HEK293 (cell line): ENCODE data around the gene MPZL3.

Experiments used
- CTCF ChIA-PET: fragments of 350-600 bp; formaldehyde crosslinking; extraction: SDS; loops from one replicate; lab custom pipeline; 2021; ENCODE audit warnings: antibody characterized with exemption; lab: Yijun Ruan, JAX
- POLR2A ChIA-PET: fragments of 300-600 bp; formaldehyde crosslinking; extraction: SDS; loops from one replicate; lab custom pipeline; 2020; ENCODE audit warnings: antibody characterized with exemption, inconsistent platforms; lab: Yijun Ruan, JAX
- H3K27ac ChIP-seq: fragments of 200-500 bp; sonication (Bioruptor generic); 2 replicates; pipeline ENCODE4 v1.5.1; 2014; ENCODE audit warnings: low read depth, low read length, control low read depth, inconsistent platforms; ENCODE audit errors: extremely low read depth
- H3K36me3 ChIP-seq, 2 experiments: fragments of 200-500 bp in 1 of 2; sonication (Bioruptor generic) in 1 of 2; 1 replicate in 1 of 2; 2 replicates in 1 of 2; pipeline ENCODE4 v1.5.1; 2014 to 2017; ENCODE audit warnings: inconsistent platforms in 2 of 2, low read length in 2 of 2; ENCODE audit not compliant: control insufficient read depth in 2 of 2, insufficient read depth in 1 of 2
- H3K4me1 ChIP-seq: fragments of 200-500 bp; sonication (Bioruptor generic); 2 replicates; pipeline ENCODE4 v1.5.1; 2014; ENCODE audit warnings: mild to moderate bottlenecking, low read length, inconsistent platforms; ENCODE audit not compliant: control insufficient read depth, insufficient read depth
- H3K4me3 ChIP-seq: 2 replicates; pipeline ENCODE4 v1.5.1; 2011; ENCODE audit warnings: low read depth, mild to moderate bottlenecking, control low read depth, low read length, moderate library complexity
- H3K9me3 ChIP-seq: fragments of 200-500 bp; sonication (Bioruptor generic); 2 replicates; pipeline ENCODE4 v1.5.1; 2014; ENCODE audit warnings: low read depth, low read length, inconsistent platforms; ENCODE audit not compliant: control insufficient read depth, insufficient read depth
- BCL11A ChIP-seq: fragments of 450-650 bp; formaldehyde crosslinking; IDR thresholded peaks from 2 replicates; pipeline ENCODE4 v1.5.1; 2016; ENCODE audit warnings: low read depth, missing biosample characterization, missing genetic modification characterization
- HOXC10 ChIP-seq: sonication (generic); formaldehyde crosslinking; IDR thresholded peaks from 2 replicates; pipeline ENCODE4 v1.8.1; 2023; ENCODE audit warnings: mild to moderate bottlenecking, missing genetic modification reagents
- SCRT1 ChIP-seq: fragments of 450-650 bp; formaldehyde crosslinking; IDR thresholded peaks from 2 replicates; pipeline ENCODE4 v1.5.1; 2016; ENCODE audit warnings: missing biosample characterization, missing genetic modification characterization, borderline replicate concordance
- SETDB1 ChIP-seq: IDR thresholded peaks from one replicate; pipeline ENCODE4 v1.6.1; 2017; ENCODE audit warnings: mild to moderate bottlenecking, low read length, moderate library complexity, mixed read lengths; ENCODE audit not compliant: insufficient read length
- ZBTB7A ChIP-seq: fragments of 450-650 bp; formaldehyde crosslinking; IDR thresholded peaks from 2 replicates; pipeline ENCODE4 v1.5.1; 2016; ENCODE audit warnings: low read depth, missing biosample characterization, missing genetic modification characterization
- ZEB2 ChIP-seq: fragments of 450-650 bp; formaldehyde crosslinking; IDR thresholded peaks from 2 replicates; pipeline ENCODE4 v1.5.1; 2016; ENCODE audit warnings: missing biosample characterization, missing genetic modification characterization
- ZIC2 ChIP-seq: fragments of 450-650 bp; formaldehyde crosslinking; IDR thresholded peaks from 2 replicates; pipeline ENCODE4 v1.5.1; 2016; ENCODE audit warnings: missing biosample characterization, missing genetic modification characterization
- ZNF114 ChIP-seq: fragments of 450-650 bp; formaldehyde crosslinking; IDR thresholded peaks from 2 replicates; pipeline ENCODE4 v1.5.0; 2017; ENCODE audit warnings: missing biosample characterization, missing genetic modification characterization
- ZNF16 ChIP-seq: fragments of 450-650 bp; formaldehyde crosslinking; IDR thresholded peaks from 2 replicates; pipeline ENCODE4 v1.5.1; 2016; ENCODE audit warnings: low read depth, missing biosample characterization, missing genetic modification characterization
- ZNF302 ChIP-seq: fragments of 450-650 bp; formaldehyde crosslinking; IDR thresholded peaks from 2 replicates; pipeline ENCODE4 v1.5.1; 2016; ENCODE audit warnings: missing biosample characterization, missing genetic modification characterization, low read depth
- ZNF423 ChIP-seq: fragments of 450-650 bp; formaldehyde crosslinking; IDR thresholded peaks from 2 replicates; pipeline ENCODE4 v1.5.1; 2016; ENCODE audit warnings: missing biosample characterization, missing genetic modification characterization
- ZNF707 ChIP-seq: fragments of 450-650 bp; formaldehyde crosslinking; IDR thresholded peaks from 2 replicates; pipeline ENCODE4 v1.5.1; 2016; ENCODE audit warnings: missing biosample characterization, missing genetic modification characterization
- TF ChIP-seq, protein P1 (sequence below): fragments of 450-650 bp; formaldehyde crosslinking; IDR thresholded peaks from 2 replicates; pipeline ENCODE4 v1.5.1; 2016; ENCODE audit warnings: missing biosample characterization, missing genetic modification characterization
- TF ChIP-seq, protein P2 (sequence below): fragments of 450-650 bp; formaldehyde crosslinking; IDR thresholded peaks from 2 replicates; pipeline ENCODE4 v1.5.1; 2016; ENCODE audit warnings: missing biosample characterization, missing genetic modification characterization, low read depth
- TF ChIP-seq, protein P3 (sequence below): fragments of 450-650 bp; IDR thresholded peaks from 2 replicates; pipeline ENCODE4 v1.5.1; 2018; ENCODE audit warnings: missing biosample characterization, mild to moderate bottlenecking, missing genetic modification characterization
- TF ChIP-seq, protein P4 (sequence below): fragments of 450-650 bp; formaldehyde crosslinking; IDR thresholded peaks from 2 replicates; pipeline ENCODE4 v1.5.1; 2016; ENCODE audit warnings: missing biosample characterization, missing genetic modification characterization

The MPZL3 gene

DNA sequence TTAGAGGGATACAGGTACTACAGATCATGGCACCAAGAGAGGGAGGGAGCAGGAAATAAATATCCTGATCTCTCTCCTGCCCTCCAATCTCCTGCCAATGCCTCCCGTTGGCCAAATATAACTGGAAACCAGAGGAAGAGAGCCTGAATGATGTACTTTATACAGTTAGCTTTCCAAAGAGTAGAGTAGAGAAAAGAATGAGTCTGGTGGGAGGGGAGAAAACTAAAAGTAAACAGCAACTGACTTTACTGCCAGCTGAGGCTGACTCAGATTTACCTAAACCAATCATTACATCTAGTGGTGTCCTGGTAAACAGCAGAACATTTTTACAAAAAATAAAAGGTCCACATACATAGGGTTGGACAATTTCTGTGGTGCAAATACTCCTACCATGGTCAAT is 5.1 kb downstream of the MPZL3 start:
- Histone ChIP-seq H3K27ac (no peak overlapping the region), H3K9me3 (no peaks in the 10 kb centered on the region), H3K36me3 (no peaks in the 10 kb centered on the region), H3K4me3 (no peak overlapping the region), H3K4me1 (no peaks in the 10 kb centered on the region)
- ChIA-PET CTCF (interaction anchor here (0.8 kb wide), 2 partner anchors 49 to 65 kb away, joined by 3 to 5 read pairs; no protein-coding TSS in a partner anchor), POLR2A (no interaction called here)
- TF ChIP-seq ZNF423 (tag by site-specific recombination) (no peak), ZNF16 (tag by site-specific recombination) (no peak), ZNF114 (tag by site-specific recombination) (no peak), ZIC2 (tag by site-specific recombination) (no peak), ZNF302 (no peak), ZEB2 (tag by site-specific recombination) (no peak), SETDB1 (no peak), BCL11A (tag by site-specific recombination) (no peak), HOXC10 (CRISPR knock-in tag) (no peak), ZBTB7A (tag by site-specific recombination) (no peak)
- TF ChIP-seq, protein P1, sequence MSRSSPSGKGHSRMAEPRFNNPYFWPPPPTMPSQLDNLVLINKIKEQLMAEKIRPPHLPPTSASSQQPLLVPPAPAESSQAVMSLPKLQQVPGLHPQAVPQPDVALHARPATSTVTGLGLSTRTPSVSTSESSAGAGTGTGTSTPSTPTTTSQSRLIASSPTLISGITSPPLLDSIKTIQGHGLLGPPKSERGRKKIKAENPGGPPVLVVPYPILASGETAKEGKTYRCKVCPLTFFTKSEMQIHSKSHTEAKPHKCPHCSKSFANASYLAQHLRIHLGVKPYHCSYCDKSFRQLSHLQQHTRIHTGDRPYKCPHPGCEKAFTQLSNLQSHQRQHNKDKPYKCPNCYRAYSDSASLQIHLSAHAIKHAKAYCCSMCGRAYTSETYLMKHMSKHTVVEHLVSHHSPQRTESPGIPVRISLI (tag by site-specific recombination), result no peak
- TF ChIP-seq, protein P2, sequence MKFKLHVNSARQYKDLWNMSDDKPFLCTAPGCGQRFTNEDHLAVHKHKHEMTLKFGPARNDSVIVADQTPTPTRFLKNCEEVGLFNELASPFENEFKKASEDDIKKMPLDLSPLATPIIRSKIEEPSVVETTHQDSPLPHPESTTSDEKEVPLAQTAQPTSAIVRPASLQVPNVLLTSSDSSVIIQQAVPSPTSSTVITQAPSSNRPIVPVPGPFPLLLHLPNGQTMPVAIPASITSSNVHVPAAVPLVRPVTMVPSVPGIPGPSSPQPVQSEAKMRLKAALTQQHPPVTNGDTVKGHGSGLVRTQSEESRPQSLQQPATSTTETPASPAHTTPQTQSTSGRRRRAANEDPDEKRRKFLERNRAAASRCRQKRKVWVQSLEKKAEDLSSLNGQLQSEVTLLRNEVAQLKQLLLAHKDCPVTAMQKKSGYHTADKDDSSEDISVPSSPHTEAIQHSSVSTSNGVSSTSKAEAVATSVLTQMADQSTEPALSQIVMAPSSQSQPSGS (tag by site-specific recombination), result no peak
- TF ChIP-seq, protein P3, sequence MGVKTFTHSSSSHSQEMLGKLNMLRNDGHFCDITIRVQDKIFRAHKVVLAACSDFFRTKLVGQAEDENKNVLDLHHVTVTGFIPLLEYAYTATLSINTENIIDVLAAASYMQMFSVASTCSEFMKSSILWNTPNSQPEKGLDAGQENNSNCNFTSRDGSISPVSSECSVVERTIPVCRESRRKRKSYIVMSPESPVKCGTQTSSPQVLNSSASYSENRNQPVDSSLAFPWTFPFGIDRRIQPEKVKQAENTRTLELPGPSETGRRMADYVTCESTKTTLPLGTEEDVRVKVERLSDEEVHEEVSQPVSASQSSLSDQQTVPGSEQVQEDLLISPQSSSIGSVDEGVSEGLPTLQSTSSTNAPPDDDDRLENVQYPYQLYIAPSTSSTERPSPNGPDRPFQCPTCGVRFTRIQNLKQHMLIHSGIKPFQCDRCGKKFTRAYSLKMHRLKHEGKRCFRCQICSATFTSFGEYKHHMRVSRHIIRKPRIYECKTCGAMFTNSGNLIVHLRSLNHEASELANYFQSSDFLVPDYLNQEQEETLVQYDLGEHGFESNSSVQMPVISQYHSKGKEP, result no peak

DNA sequence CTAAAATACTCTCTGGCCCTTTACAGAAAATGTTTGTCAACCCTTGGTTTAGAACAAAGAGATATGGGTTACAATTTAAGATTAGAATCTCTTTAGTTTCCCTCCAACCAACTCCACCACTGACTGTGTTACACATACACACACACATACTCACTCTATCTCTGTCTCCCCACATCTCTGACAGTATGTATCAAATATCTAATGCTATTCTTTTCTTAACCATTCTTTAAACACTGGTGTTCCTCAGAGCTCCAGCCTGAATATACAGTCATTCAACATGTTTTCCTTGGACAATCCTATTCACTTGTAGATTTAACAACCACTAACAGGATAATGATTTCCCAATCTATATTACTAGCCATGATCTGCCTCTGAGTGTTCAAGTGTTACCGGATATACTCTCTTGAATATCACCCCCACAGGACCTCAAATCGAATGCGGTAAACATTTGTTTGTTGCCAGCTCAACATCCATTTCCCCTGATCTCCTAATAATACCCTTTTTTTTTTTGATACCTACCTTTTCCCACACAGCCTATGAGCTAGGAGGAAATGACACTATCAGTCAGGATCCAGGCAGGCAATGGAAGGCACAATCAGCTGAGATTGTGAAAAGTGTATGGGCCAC is 6.1 kb downstream of the MPZL3 start:
- ChIA-PET CTCF (interaction anchor here (0.6 to 1.1 kb wide), 2 partner anchors 47 to 428 kb away, joined by 3 to 4 read pairs; no protein-coding TSS in a partner anchor), POLR2A (no interaction called here)
- no peaks in the 10 kb centered on the region for H3K36me3 ChIP-seq
- TF ChIP-seq ZNF707 (tag by site-specific recombination), result no peak
- TF ChIP-seq SCRT1 (tag by site-specific recombination), result no peak
- TF ChIP-seq, protein P4, sequence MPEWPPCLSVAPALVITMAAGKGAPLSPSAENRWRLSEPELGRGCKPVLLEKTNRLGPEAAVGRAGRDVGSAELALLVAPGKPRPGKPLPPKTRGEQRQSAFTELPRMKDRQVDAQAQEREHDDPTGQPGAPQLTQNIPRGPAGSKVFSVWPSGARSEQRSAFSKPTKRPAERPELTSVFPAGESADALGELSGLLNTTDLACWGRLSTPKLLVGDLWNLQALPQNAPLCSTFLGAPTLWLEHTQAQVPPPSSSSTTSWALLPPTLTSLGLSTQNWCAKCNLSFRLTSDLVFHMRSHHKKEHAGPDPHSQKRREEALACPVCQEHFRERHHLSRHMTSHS (tag by site-specific recombination), result no peak
- no peak overlapping the region for H3K4me3 ChIP-seq
- no peaks in the 10 kb centered on the region for H3K4me1 ChIP-seq
- H3K9me3 ChIP-seq, result no peaks in the 10 kb centered on the region
- H3K27ac ChIP-seq, result no peak overlapping the region
